Suprapubic skin (tissue), 3 donors: ENCODE data around the gene ZNF280A.

Source experiments
- EP300 ChIP-seq: sonication (generic); formaldehyde crosslinking; IDR thresholded peaks from one replicate; pipeline ENCODE4 v1.6.1; 2017; ENCODE audit warnings: antibody characterized with exemption
- TF ChIP-seq, protein P1 (sequence below), 2 donors: fragments of 200-600 bp in 1 of 2; fragments of 450-650 bp in 1 of 2; sonication (generic) in 1 of 2; IDR thresholded peaks; one replicate each; pipeline ENCODE4 v1.5.1; 2016 to 2019; ENCODE audit warnings: antibody characterized with exemption in 2 of 2, mild to moderate bottlenecking in 1 of 2, moderate library complexity in 1 of 2

- TF ChIP-seq EP300, result no peak
- TF ChIP-seq, protein P1, sequence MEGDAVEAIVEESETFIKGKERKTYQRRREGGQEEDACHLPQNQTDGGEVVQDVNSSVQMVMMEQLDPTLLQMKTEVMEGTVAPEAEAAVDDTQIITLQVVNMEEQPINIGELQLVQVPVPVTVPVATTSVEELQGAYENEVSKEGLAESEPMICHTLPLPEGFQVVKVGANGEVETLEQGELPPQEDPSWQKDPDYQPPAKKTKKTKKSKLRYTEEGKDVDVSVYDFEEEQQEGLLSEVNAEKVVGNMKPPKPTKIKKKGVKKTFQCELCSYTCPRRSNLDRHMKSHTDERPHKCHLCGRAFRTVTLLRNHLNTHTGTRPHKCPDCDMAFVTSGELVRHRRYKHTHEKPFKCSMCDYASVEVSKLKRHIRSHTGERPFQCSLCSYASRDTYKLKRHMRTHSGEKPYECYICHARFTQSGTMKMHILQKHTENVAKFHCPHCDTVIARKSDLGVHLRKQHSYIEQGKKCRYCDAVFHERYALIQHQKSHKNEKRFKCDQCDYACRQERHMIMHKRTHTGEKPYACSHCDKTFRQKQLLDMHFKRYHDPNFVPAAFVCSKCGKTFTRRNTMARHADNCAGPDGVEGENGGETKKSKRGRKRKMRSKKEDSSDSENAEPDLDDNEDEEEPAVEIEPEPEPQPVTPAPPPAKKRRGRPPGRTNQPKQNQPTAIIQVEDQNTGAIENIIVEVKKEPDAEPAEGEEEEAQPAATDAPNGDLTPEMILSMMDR (IDR thresholded peaks at IDR 0.05), result no peak
Measured at GRCh38 chr22:22484023-22484422, 36.0 kb downstream of the ZNF280A start.
